NB4 (cell line): ENCODE data around the gene MUC12.
"Not testable (repeated sequence)": the region's sequence is repeated elsewhere in the genome, so short reads cannot be mapped to it uniquely, and the experiment has no call there.

ENCODE experiments used
- CTCF ChIP-seq: IDR thresholded peaks from one replicate; pipeline ENCODE4 v1.5.1; 2012; ENCODE audit warnings: low read depth, low read length
- MYC ChIP-seq: IDR thresholded peaks from 2 replicates; pipeline ENCODE4 v1.6.1; 2011; ENCODE audit warnings: low read depth, low read length

- TF ChIP-seq MYC, CTCF: not testable (repeated sequence)
These were observed 29.2 kb downstream of the MUC12 start for GRCh38 chr7:100998530-100998929.
